Muscle layer of colon (tissue), 2 donors: ENCODE results near the gene DCAF17.
A peak's percentile ranks its signal among the peaks of the same experiment; 100 is the strongest.

Source experiments
- H3K27ac ChIP-seq: one replicate; pipeline ENCODE4 v1.7.0; 2013; ENCODE audit warnings: low read depth, mild to moderate bottlenecking, low read length, moderate library complexity
- H3K27me3 ChIP-seq, 2 donors: one replicate each; pipeline ENCODE4 v1.7.0; 2013; ENCODE audit warnings: low read length in 2 of 2, mild to moderate bottlenecking in 2 of 2; ENCODE audit not compliant: insufficient read depth in 2 of 2, control insufficient read depth in 1 of 2
- H3K36me3 ChIP-seq: one replicate; pipeline ENCODE4 v1.7.0; 2013; ENCODE audit warnings: mild to moderate bottlenecking, low read length; ENCODE audit not compliant: insufficient read depth
- H3K4me1 ChIP-seq: one replicate; pipeline ENCODE4 v1.7.0; 2013; ENCODE audit warnings: mild to moderate bottlenecking, low read length; ENCODE audit not compliant: insufficient read depth
- H3K4me3 ChIP-seq, 2 donors: one replicate each; pipeline ENCODE4 v1.7.0; 2013; ENCODE audit warnings: low read length in 2 of 2, low read depth in 1 of 2, mild to moderate bottlenecking in 1 of 2, moderate library complexity in 1 of 2
- H3K9ac ChIP-seq: one replicate; pipeline ENCODE4 v1.7.0; 2013; ENCODE audit warnings: low read length
- H3K9me3 ChIP-seq: one replicate; pipeline ENCODE4 v1.7.0; 2013; ENCODE audit warnings: mild to moderate bottlenecking, low read length
- donor health status: abdominal sarcoma.
- donor health status: Adenocarcinoma of cecum.

Gene DCAF17

GRCh38 chr2:171432206-171432968 is 1.6 kb upstream of the DCAF17 start:
- Histone ChIP-seq H3K36me3 (peaks cover 6% of the 10 kb centered on the region), H3K27ac (peak overlapping the region; percentile 91), H3K4me1 (peaks cover 39% of the 10 kb centered on the region), H3K27me3 (no peaks in the 10 kb centered on the region), H3K9ac (peak overlapping the region; percentile 54), H3K9me3 (no peaks in the 10 kb centered on the region), H3K4me3 (peak overlapping the region; percentile 63 to 73)

GRCh38 chr2:171432969-171433762 is 860 bp upstream of the DCAF17 start:
- no peaks in the 10 kb centered on the region for H3K27me3 ChIP-seq
- peak overlapping the region; percentile 63 to 73 for H3K4me3 ChIP-seq
- peak overlapping the region; percentile 25 for H3K9ac ChIP-seq
- H3K27ac ChIP-seq: peak overlapping the region; percentile 91
- H3K4me1 ChIP-seq: peaks cover 36% of the 10 kb centered on the region
- peaks cover 12% of the 10 kb centered on the region for H3K36me3 ChIP-seq
- no peaks in the 10 kb centered on the region for H3K9me3 ChIP-seq

- peaks cover 14% of the 10 kb centered on the region for H3K36me3 ChIP-seq
- H3K4me1 ChIP-seq: peaks cover 36% of the 10 kb centered on the region
- no peaks in the 10 kb centered on the region for H3K27me3 ChIP-seq
- H3K4me3 ChIP-seq: peak within 1 kb of the TSS; percentile 63 to 79
- H3K27ac ChIP-seq: peak within 1 kb of the TSS; percentile 97
- peak within 1 kb of the TSS; percentile 46 for H3K9ac ChIP-seq
- no peaks in the 10 kb centered on the region for H3K9me3 ChIP-seq
Measured at GRCh38 chr2:171433763-171434012, 338 bp upstream of the DCAF17 start, which contains the start of gene METTL8. Gene METTL8 (minus strand): TSS chr2:171433990. CDS start chr2:171392185, 41,805 bp downstream.

- H3K4me3 ChIP-seq: no peak overlapping the region
- no peaks in the 10 kb centered on the region for H3K9me3 ChIP-seq
- no peaks in the 10 kb centered on the region for H3K27me3 ChIP-seq
- H3K4me1 ChIP-seq: peaks cover 28% of the 10 kb centered on the region
- H3K9ac ChIP-seq: no peak overlapping the region
- peaks cover 30% of the 10 kb centered on the region for H3K36me3 ChIP-seq
- no peak overlapping the region for H3K27ac ChIP-seq
Measured at GRCh38 chr2:171436307-171436706, 2.3 kb downstream of the DCAF17 start.

- Histone ChIP-seq H3K9ac (no peak overlapping the region), H3K27me3 (no peaks in the 10 kb centered on the region), H3K4me3 (no peak overlapping the region), H3K9me3 (no peaks in the 10 kb centered on the region), H3K4me1 (no peaks in the 10 kb centered on the region), H3K36me3 (peaks cover 35% of the 10 kb centered on the region), H3K27ac (no peak overlapping the region)
Measured at GRCh38 chr2:171441470-171441869, 7.4 kb downstream of the DCAF17 start.

DNA sequence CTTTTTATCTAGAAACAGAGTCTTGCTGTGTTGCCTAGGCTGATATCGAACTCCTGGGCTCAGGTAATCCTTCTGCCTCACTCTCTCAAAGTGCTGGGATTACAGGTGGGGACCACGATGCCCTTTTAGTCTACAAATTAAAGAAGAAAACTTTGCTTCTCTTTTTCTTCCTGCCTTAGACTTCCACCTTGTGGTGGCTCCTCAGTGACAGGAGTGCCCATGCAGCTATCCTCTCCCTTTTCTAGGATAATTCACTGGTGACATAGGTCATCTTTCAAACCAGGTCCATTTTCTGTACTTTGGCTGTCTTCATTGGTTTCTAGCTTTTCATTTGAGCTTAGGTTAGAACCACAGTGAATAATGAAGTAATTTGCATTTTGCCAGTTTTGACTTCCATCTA is 13.6 kb downstream of the DCAF17 start:
- no peaks in the 10 kb centered on the region for H3K4me1 ChIP-seq
- H3K9me3 ChIP-seq: no peaks in the 10 kb centered on the region
- no peak overlapping the region for H3K4me3 ChIP-seq
- no peak overlapping the region for H3K27ac ChIP-seq
- peaks cover 29% of the 10 kb centered on the region for H3K36me3 ChIP-seq
- no peaks in the 10 kb centered on the region for H3K27me3 ChIP-seq
- no peak overlapping the region for H3K9ac ChIP-seq

- H3K9me3 ChIP-seq: no peaks in the 10 kb centered on the region
- H3K36me3 ChIP-seq: peaks cover 25% of the 10 kb centered on the region
- no peak overlapping the region for H3K9ac ChIP-seq
- H3K4me1 ChIP-seq: no peaks in the 10 kb centered on the region
- no peak overlapping the region for H3K27ac ChIP-seq
- H3K27me3 ChIP-seq: no peaks in the 10 kb centered on the region
- no peak overlapping the region for H3K4me3 ChIP-seq
Measured at GRCh38 chr2:171451074-171451473, 17.0 kb downstream of the DCAF17 start.

DNA sequence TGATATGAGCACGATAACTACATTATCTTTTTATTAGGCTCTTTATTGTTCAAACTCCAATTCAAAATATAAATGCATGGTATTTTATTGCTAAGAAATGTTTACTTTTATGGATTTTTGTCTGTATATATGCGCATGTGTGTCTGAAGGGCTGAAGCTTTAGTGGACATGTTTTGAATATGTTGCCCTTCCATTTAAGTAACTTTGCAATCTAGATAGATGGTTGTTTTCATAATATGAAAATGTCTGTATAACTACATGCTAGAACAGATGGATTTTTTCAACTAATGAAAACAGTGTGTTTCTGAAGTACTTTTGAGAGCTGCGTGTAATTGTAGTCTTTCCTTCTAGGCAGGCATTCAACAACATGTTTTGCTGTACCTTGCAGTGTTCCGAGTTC is 18.7 kb downstream of the DCAF17 start:
- Histone ChIP-seq H3K27ac (no peak overlapping the region), H3K36me3 (peaks cover 26% of the 10 kb centered on the region), H3K27me3 (no peaks in the 10 kb centered on the region), H3K4me3 (no peak overlapping the region), H3K4me1 (no peaks in the 10 kb centered on the region), H3K9me3 (no peaks in the 10 kb centered on the region), H3K9ac (no peak overlapping the region)

DNA sequence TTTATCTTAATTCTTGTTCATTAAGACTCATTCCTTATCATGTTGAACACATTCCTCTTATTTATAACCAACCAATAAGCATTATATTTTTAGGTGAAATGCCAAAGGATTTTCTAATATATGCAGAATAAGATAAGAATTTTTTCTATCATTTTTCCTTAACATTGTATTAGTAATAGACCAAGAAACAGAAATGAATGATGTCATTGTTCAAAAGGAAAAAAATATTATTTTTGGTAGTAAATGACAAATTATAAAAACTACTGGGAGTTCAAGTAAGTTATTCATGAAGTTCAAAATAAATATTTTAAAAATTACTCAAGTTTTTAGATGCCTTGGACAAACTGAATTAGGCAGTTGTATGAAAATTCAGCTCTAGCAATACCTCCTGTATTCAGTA is 25.5 kb downstream of the DCAF17 start:
- Histone ChIP-seq H3K4me3 (no peak overlapping the region), H3K27me3 (no peaks in the 10 kb centered on the region), H3K36me3 (peaks cover 14% of the 10 kb centered on the region)

DNA sequence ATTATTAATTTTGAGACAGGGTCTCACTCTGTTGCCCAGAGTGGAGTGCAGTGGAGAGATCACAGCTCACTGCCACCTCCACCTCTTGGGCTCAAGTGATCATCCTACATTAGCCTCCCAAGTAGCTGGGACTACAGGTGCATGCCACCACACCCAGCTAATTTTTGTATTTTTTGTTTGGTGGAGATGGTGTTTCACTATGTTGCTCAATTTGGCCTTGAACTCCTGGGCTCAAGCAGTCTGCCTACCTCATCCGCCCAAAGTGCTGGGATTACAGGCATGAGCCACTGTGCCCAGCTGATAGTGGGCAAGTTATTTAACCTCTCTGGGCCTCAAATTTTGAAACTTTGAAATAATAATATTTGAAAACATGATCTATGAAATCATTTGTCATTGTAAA is 26.5 kb downstream of the DCAF17 start:
- no peak overlapping the region for H3K4me3 ChIP-seq
- no peaks in the 10 kb centered on the region for H3K9me3 ChIP-seq
- H3K27me3 ChIP-seq: no peaks in the 10 kb centered on the region
- H3K9ac ChIP-seq: no peak overlapping the region
- no peak overlapping the region for H3K27ac ChIP-seq
- no peaks in the 10 kb centered on the region for H3K4me1 ChIP-seq
- peaks cover 14% of the 10 kb centered on the region for H3K36me3 ChIP-seq

More for the DNA sequence above, 25.5 kb downstream of the DCAF17 start:
- Histone ChIP-seq H3K27ac (no peak overlapping the region), H3K9ac (no peak overlapping the region), H3K4me1 (no peaks in the 10 kb centered on the region), H3K9me3 (no peaks in the 10 kb centered on the region)

DNA sequence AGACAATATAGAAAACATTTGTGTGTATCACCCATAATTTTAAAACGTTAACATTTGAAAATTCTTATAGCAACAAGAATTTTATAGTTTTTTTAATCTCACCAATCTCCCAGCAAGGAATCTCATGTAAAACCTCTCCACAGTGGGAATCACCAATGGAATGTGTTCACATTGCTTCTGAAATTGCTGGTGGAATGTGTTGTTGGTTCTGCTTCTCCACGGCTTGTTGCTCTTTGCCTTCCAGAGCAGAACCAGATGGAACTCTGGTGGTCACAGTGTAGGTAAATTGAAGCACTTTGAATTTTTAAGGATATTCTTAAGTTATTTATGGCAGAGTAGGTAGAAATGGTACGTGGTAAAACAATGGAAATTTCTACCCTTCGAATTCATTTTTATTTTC is 35.1 kb downstream of the DCAF17 start:
- no peaks in the 10 kb centered on the region for H3K4me1 ChIP-seq
- no peak overlapping the region for H3K4me3 ChIP-seq
- no peak overlapping the region for H3K9ac ChIP-seq
- no peaks in the 10 kb centered on the region for H3K9me3 ChIP-seq
- H3K27ac ChIP-seq: no peak overlapping the region
- peaks cover 32% of the 10 kb centered on the region for H3K36me3 ChIP-seq
- no peaks in the 10 kb centered on the region for H3K27me3 ChIP-seq
